Urinary bladder (tissue), 4 donors: ENCODE data around the gene ADAM12. TPM values are rescaled to one million over a fixed set of nuclear protein-coding genes. Genes with fewer than 3 reads are reported as not detected.

ENCODE experiments used
- DNase-seq: peaks from one replicate; pipeline ENCODE4 v3.0.0-alpha.2; 2015; ENCODE audit errors: extremely low spot score
- H3K27ac ChIP-seq: one replicate; pipeline ENCODE4 v1.5.1; 2013; ENCODE audit warnings: low read depth, mild to moderate bottlenecking, moderate library complexity
- H3K36me3 ChIP-seq: one replicate; pipeline ENCODE4 v1.6.1; 2013; ENCODE audit warnings: mild to moderate bottlenecking, moderate library complexity; ENCODE audit not compliant: insufficient read depth
- H3K4me1 ChIP-seq: one replicate; pipeline ENCODE4 v1.6.1; 2013; ENCODE audit warnings: mild to moderate bottlenecking, moderate library complexity; ENCODE audit not compliant: insufficient read depth
- H3K4me3 ChIP-seq: one replicate; pipeline ENCODE4 v1.5.1; 2013; ENCODE audit warnings: low read depth, low read length
- WGBS: extraction: QIAGEN DNeasy Blood & Tissue Kit; methylation state at CpG from one replicate; pipeline ENCODE4 v1.1.7; 2013; 5-methylcytosine and 5-hydroxymethylcytosine counted together
- polyA plus RNA-seq: library from polyadenylated mRNA; stranded (reverse); fragments of 200-250 nt; gene quantifications from one replicate; pipeline ENCODE4 v1.2.3, GENCODE V29; 2013
- total RNA-seq: library from RNA; depleted of rRNA; stranded (reverse); fragments of >200 nt; gene quantifications from one replicate; pipeline ENCODE4 v1.2.3, GENCODE V29; 2014
- donor health status: healthy with polysubstance abuse.
- donor health status: healthy.

ADAM12 gene
- total and polyA plus RNA-seq, 2 donors = 2.1 to 95.0 TPM

GRCh38 chr10:126041117-126041516 is 347.2 kb downstream of the ADAM12 start:
- Histone ChIP-seq H3K4me3 (no peak overlapping the region), H3K4me1 (no peaks in the 10 kb centered on the region), H3K36me3 (no peaks in the 10 kb centered on the region), H3K27ac (no peak overlapping the region)
- 96% methylated on average over 4 of the region's 4 CpGs for WGBS
- DNase-seq = no peak

- Histone ChIP-seq H3K27ac (no peak overlapping the region), H3K36me3 (no peaks in the 10 kb centered on the region), H3K4me3 (no peak overlapping the region), H3K4me1 (no peaks in the 10 kb centered on the region)
- WGBS = 93% methylated on average over 10 of the region's 10 CpGs
- no peak for DNase-seq
Observed at GRCh38 chr10:126037946-126038345, 350.3 kb downstream of the ADAM12 start.

- Histone ChIP-seq H3K4me1 (no peaks in the 10 kb centered on the region), H3K4me3 (no peak overlapping the region), H3K27ac (no peak overlapping the region), H3K36me3 (peaks cover 2% of the 10 kb centered on the region)
- 73% methylated on average over 5 of the region's 5 CpGs for WGBS
- no peak for DNase-seq
Observed at GRCh38 chr10:126036515-126036914, 351.8 kb downstream of the ADAM12 start.

GRCh38 chr10:126034586-126034985 is 353.7 kb downstream of the ADAM12 start:
- no peaks in the 10 kb centered on the region for H3K4me1 ChIP-seq
- DNase-seq = no peak
- H3K27ac ChIP-seq = no peak overlapping the region
- peaks cover 2% of the 10 kb centered on the region for H3K36me3 ChIP-seq
- no peak overlapping the region for H3K4me3 ChIP-seq
- WGBS = 97% methylated on average over 2 of the region's 2 CpGs

GRCh38 chr10:126029999-126030398 is 358.3 kb downstream of the ADAM12 start:
- no peak for DNase-seq
- H3K36me3 ChIP-seq = peaks cover 2% of the 10 kb centered on the region
- WGBS = 95% methylated on average over 3 of the region's 3 CpGs
- no peak overlapping the region for H3K27ac ChIP-seq
- no peak overlapping the region for H3K4me3 ChIP-seq
- no peaks in the 10 kb centered on the region for H3K4me1 ChIP-seq

GRCh38 chr10:126027692-126028091 is 360.6 kb downstream of the ADAM12 start:
- Histone ChIP-seq H3K36me3 (peaks cover 3% of the 10 kb centered on the region), H3K27ac (no peak overlapping the region), H3K4me3 (no peak overlapping the region), H3K4me1 (no peaks in the 10 kb centered on the region)
- WGBS = 93% methylated on average over 1 of the region's 1 CpG
- DNase-seq = no peak

GRCh38 chr10:126022841-126023240 is 365.4 kb downstream of the ADAM12 start:
- H3K4me1 ChIP-seq = no peaks in the 10 kb centered on the region
- peaks cover 2% of the 10 kb centered on the region for H3K36me3 ChIP-seq
- WGBS = 88% methylated on average over 5 of the region's 5 CpGs

GRCh38 chr10:126021833-126022500 is 366.3 kb downstream of the ADAM12 start:
- Histone ChIP-seq H3K36me3 (peaks cover 2% of the 10 kb centered on the region), H3K27ac (no peak overlapping the region), H3K4me3 (no peak overlapping the region), H3K4me1 (no peaks in the 10 kb centered on the region)
- no peak for DNase-seq
- 93% methylated on average over 5 of the region's 5 CpGs for WGBS

More at GRCh38 chr10:126022841-126023240, 365.4 kb downstream of the ADAM12 start:
- DNase-seq = no peak
- Histone ChIP-seq H3K27ac (no peak overlapping the region), H3K4me3 (no peak overlapping the region)

GRCh38 chr10:126017961-126018560 is 370.2 kb downstream of the ADAM12 start:
- H3K4me3 ChIP-seq = no peak overlapping the region
- WGBS = 40% methylated on average over 2 of the region's 2 CpGs
- H3K27ac ChIP-seq = no peak overlapping the region
- H3K4me1 ChIP-seq = no peaks in the 10 kb centered on the region
- H3K36me3 ChIP-seq = peaks cover under 1% of the 10 kb centered on the region
- no peak for DNase-seq

- no peak overlapping the region for H3K27ac ChIP-seq
- no peaks in the 10 kb centered on the region for H3K36me3 ChIP-seq
- H3K4me3 ChIP-seq = no peak overlapping the region
- no peak for DNase-seq
- WGBS = 96% methylated on average over 3 of the region's 3 CpGs
- H3K4me1 ChIP-seq = no peaks in the 10 kb centered on the region
Observed at GRCh38 chr10:126016882-126017281, 371.4 kb downstream of the ADAM12 start.

GRCh38 chr10:126016156-126016805 is 372.0 kb downstream of the ADAM12 start:
- no peak overlapping the region for H3K27ac ChIP-seq
- no peak for DNase-seq
- WGBS = 95% methylated on average over 4 of the region's 4 CpGs
- H3K4me1 ChIP-seq = no peaks in the 10 kb centered on the region
- no peaks in the 10 kb centered on the region for H3K36me3 ChIP-seq
- no peak overlapping the region for H3K4me3 ChIP-seq

- Histone ChIP-seq H3K4me1 (no peaks in the 10 kb centered on the region), H3K36me3 (no peaks in the 10 kb centered on the region), H3K4me3 (no peak overlapping the region), H3K27ac (no peak overlapping the region)
- no peak for DNase-seq
- 66% methylated on average over 3 of the region's 3 CpGs for WGBS
Observed at GRCh38 chr10:126015413-126015812, 372.9 kb downstream of the ADAM12 start.

- WGBS = 91% methylated on average over 7 of the region's 7 CpGs
- H3K27ac ChIP-seq = no peak overlapping the region
- DNase-seq = no peak
- H3K4me3 ChIP-seq = no peak overlapping the region
- no peaks in the 10 kb centered on the region for H3K4me1 ChIP-seq
- no peaks in the 10 kb centered on the region for H3K36me3 ChIP-seq
Observed at GRCh38 chr10:126014309-126014708, 374.0 kb downstream of the ADAM12 start.
